ENCODE results near the gene PAX3. TPM values are rescaled to one million over a fixed set of nuclear protein-coding genes. Genes with fewer than 3 reads are reported as not detected.

Gene PAX3
- total RNA-seq, 1 experiment from 2014 or later: not detected

DNA sequence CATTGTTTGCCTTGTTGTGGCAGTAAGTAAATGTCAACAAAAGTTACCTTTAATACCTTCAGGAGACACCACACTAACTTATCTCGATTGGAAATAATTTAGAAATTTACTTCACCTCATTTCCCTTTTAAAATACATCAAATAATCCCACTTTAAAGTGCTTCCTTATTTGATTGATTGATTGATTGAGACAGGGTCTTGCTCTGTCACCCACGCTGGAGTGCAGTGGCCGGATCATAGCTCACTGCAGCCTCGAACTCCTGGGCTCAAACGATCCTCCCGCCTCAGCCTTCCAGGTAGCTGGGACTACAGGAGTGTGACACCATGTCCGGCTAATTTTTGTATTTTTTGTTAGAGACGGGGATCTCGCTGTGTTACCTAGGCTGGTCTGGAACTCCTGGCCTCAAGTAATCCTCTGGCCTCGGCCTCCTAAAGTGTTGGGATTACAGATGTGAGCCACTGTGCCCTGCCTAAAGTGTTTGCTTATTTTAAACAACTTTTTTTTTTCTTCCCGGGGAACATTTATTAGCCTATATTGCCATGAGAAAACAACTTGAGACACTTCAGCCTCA lies 12.0 kb upstream of the PAX3 start:
- Histone ChIP-seq H3K4me3 (replicated peaks in 1 of 2; ENCODE audit: low read depth in 1 of 2, low read length in 2 of 2) (no peak overlapping the region), H3K4me2 (ENCODE audit: low read length) (no peak overlapping the region), H3K79me2 (ENCODE audit: insufficient read depth, low read length) (no peaks in the 10 kb centered on the region), H3K9me2 (ENCODE audit: insufficient read depth) (no peaks in the 10 kb centered on the region), H4K20me1 (ENCODE audit: insufficient read depth) (no peaks in the 10 kb centered on the region), H3K27ac (ENCODE audit: low read depth, low read length) (no peak overlapping the region), H3K27me3 (ENCODE audit: insufficient read depth, low read length) (peaks cover 42% of the 10 kb centered on the region), H3K4me1 (ENCODE audit: control insufficient read depth in 1 of 2, insufficient read depth in 2 of 2, low read length in 2 of 2) (no peaks in the 10 kb centered on the region), H3K36me3 (ENCODE audit: control insufficient read depth in 1 of 2, insufficient read depth in 2 of 2, low read length in 2 of 2) (no peaks in the 10 kb centered on the region), H2AFZ (ENCODE audit: low read depth, low read length, poor library complexity, severe bottlenecking) (no peak overlapping the region), H3K9ac (ENCODE audit: low read length) (no peak overlapping the region), H3K9me3 (ENCODE audit: control insufficient read depth in 1 of 2, insufficient read depth in 1 of 2, low read depth in 1 of 2, low read length in 2 of 2) (no peaks in the 10 kb centered on the region)
- DNase-seq (ENCODE audit: low read depth, low spot score) (no peak), ATAC-seq (no peak)
- intact Hi-C loops (cut with micrococcal nuclease): no loop called here
- POLR2A ChIA-PET: no interaction called here
- CTCF ChIA-PET: no interaction called here
- BruUV-seq (replicated peaks): no TSS peak
- RAD21 ChIA-PET (ENCODE audit: low non-redundant PET in 1 of 2, low total read pairs in 2 of 2, uncharacterized antibody in 2 of 2, unreplicated experiment in 2 of 2): no interaction called here
- no peak for TF ChIP-seq CBX3 (IDR thresholded peaks at IDR 0.05; ENCODE audit: low read depth)
- TF ChIP-seq FOSL1 (IDR thresholded peaks at IDR 0.05; ENCODE audit: low read depth): no peak
- no peak for TF ChIP-seq CEBPB (IDR thresholded peaks at IDR 0.05; ENCODE audit: low read depth)
- TF ChIP-seq SP1 (IDR thresholded peaks at IDR 0.05; ENCODE audit: low read depth): no peak
- TF ChIP-seq, protein P1, sequence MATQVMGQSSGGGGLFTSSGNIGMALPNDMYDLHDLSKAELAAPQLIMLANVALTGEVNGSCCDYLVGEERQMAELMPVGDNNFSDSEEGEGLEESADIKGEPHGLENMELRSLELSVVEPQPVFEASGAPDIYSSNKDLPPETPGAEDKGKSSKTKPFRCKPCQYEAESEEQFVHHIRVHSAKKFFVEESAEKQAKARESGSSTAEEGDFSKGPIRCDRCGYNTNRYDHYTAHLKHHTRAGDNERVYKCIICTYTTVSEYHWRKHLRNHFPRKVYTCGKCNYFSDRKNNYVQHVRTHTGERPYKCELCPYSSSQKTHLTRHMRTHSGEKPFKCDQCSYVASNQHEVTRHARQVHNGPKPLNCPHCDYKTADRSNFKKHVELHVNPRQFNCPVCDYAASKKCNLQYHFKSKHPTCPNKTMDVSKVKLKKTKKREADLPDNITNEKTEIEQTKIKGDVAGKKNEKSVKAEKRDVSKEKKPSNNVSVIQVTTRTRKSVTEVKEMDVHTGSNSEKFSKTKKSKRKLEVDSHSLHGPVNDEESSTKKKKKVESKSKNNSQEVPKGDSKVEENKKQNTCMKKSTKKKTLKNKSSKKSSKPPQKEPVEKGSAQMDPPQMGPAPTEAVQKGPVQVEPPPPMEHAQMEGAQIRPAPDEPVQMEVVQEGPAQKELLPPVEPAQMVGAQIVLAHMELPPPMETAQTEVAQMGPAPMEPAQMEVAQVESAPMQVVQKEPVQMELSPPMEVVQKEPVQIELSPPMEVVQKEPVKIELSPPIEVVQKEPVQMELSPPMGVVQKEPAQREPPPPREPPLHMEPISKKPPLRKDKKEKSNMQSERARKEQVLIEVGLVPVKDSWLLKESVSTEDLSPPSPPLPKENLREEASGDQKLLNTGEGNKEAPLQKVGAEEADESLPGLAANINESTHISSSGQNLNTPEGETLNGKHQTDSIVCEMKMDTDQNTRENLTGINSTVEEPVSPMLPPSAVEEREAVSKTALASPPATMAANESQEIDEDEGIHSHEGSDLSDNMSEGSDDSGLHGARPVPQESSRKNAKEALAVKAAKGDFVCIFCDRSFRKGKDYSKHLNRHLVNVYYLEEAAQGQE (IDR thresholded peaks at IDR 0.05; ENCODE audit: low read depth): no peak
- no peak for TF ChIP-seq POLR2A (IDR thresholded peaks at IDR 0.05; ENCODE audit: borderline replicate concordance, extremely low read depth, insufficient read depth, insufficient read length)
- TF ChIP-seq EZH2 (IDR thresholded peaks at IDR 0.05): no peak
- TF ChIP-seq ZFX (IDR thresholded peaks at IDR 0.05): no peak
- TF ChIP-seq, protein P2, sequence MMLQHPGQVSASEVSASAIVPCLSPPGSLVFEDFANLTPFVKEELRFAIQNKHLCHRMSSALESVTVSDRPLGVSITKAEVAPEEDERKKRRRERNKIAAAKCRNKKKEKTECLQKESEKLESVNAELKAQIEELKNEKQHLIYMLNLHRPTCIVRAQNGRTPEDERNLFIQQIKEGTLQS (IDR thresholded peaks at IDR 0.05): no peak
